HCT116 (cell line): ENCODE measurements around the gene GRIP2. TPM values are rescaled to one million over a fixed set of nuclear protein-coding genes. Genes with fewer than 3 reads are reported as not detected.
A peak's percentile ranks its signal among the peaks of the same experiment; 100 is the strongest.

Source experiments
- ATAC-seq: fragments of 200-7000 bp; cut with Tn5 transposase; 2 replicates; pipeline ENCODE4 v1.9.1; 2020; ENCODE audit warnings: mild to moderate bottlenecking, moderate library complexity
- BruUV-seq: library from RNA; stranded (reverse); fragments of 400-500 nt; replicated peaks from 2 replicates; lab custom pipeline; 2021; lab: Mats Ljungman, UMichigan
- CTCF ChIA-PET: fragments of 300-600 bp; sonication (Branson Sonifier 250); formaldehyde crosslinking; loops from one replicate; lab custom pipeline; 2021; ENCODE audit warnings: antibody characterized with exemption; lab: Charles Lee
- POLR2A ChIA-PET: fragments of 300-600, 350-600 bp; sonication (Branson Sonifier 250); formaldehyde crosslinking; loops from one replicate; lab custom pipeline; 2021; ENCODE audit warnings: antibody characterized with exemption; lab: Charles Lee
- RAD21 ChIA-PET, 2 experiments: fragments of 300-600 bp; sonication (Branson Sonifier 250); formaldehyde crosslinking; loops; one replicate each; lab custom pipeline; 2023; ENCODE audit warnings: low total read pairs in 2 of 2; ENCODE audit not compliant: uncharacterized antibody in 2 of 2, unreplicated experiment in 2 of 2, low non-redundant PET in 1 of 2; lab: Charles Lee
- DNase-seq: peaks from one replicate; pipeline ENCODE4 v3.0.0-alpha.2; 2010; ENCODE audit warnings: low read depth, low spot score
- H2AFZ ChIP-seq: fragments of 200-600 bp; shearing (Covaris generic), sonication (generic); 2 replicates; pipeline ENCODE4 v1.6.1; 2017; ENCODE audit warnings: low read depth, mixed run types, mixed read lengths, antibody characterized with exemption, low read length; ENCODE audit not compliant: poor library complexity, severe bottlenecking
- H3K27ac ChIP-seq: 2 replicates; pipeline ENCODE4 v1.5.1; 2012; ENCODE audit warnings: low read depth, low read length
- H3K27me3 ChIP-seq: fragments of 200-600 bp; sonication (generic); 2 replicates; pipeline ENCODE4 v1.6.1; 2016; ENCODE audit warnings: mixed run types, low read length, mixed read lengths; ENCODE audit not compliant: insufficient read depth
- H3K36me3 ChIP-seq, 2 experiments: fragments of 200-500 bp in 1 of 2; fragments of 200-600 bp in 1 of 2; sonication (Bioruptor generic) in 1 of 2; sonication (generic) in 1 of 2; 2 replicates each; pipeline versions ENCODE4 v1.5.1 to v1.6.1; 2014 to 2016; ENCODE audit warnings: low read length in 2 of 2, inconsistent platforms in 1 of 2, mixed read lengths in 1 of 2, mixed run types in 1 of 2; ENCODE audit not compliant: insufficient read depth in 2 of 2, control insufficient read depth in 1 of 2
- H3K4me1 ChIP-seq, 2 experiments: fragments of 200-600 bp in 1 of 2; sonication (generic) in 1 of 2; 2 replicates each; pipeline versions ENCODE4 v1.5.1 to v1.6.1; 2012 to 2017; ENCODE audit warnings: low read length in 2 of 2, inconsistent platforms in 1 of 2, mild to moderate bottlenecking in 1 of 2, mixed read lengths in 1 of 2, mixed run types in 1 of 2, moderate library complexity in 1 of 2; ENCODE audit not compliant: insufficient read depth in 2 of 2, control insufficient read depth in 1 of 2
- H3K4me2 ChIP-seq: fragments of 200-600 bp; sonication (generic); 2 replicates; pipeline ENCODE4 v1.6.1; 2017; ENCODE audit warnings: mixed run types, low read length, mixed read lengths
- H3K4me3 ChIP-seq, 2 experiments: fragments of 200-600 bp in 1 of 2; sonication (generic) in 1 of 2; replicated peaks in 1 of 2; 2 replicates each; pipeline ENCODE4 v1.5.1; 2011 to 2016; ENCODE audit warnings: low read length in 2 of 2, control low read depth in 1 of 2, low read depth in 1 of 2, mild to moderate bottlenecking in 1 of 2, mixed read lengths in 1 of 2, mixed run types in 1 of 2
- H3K79me2 ChIP-seq: fragments of 200-600 bp; sonication (generic); 2 replicates; pipeline ENCODE4 v1.6.1; 2017; ENCODE audit warnings: mild to moderate bottlenecking, mixed run types, low read length, moderate library complexity, mixed read lengths; ENCODE audit not compliant: insufficient read depth
- H3K9ac ChIP-seq: fragments of 200-600 bp; sonication (generic); 2 replicates; pipeline ENCODE4 v1.6.1; 2016; ENCODE audit warnings: low read length, mixed read lengths
- H3K9me2 ChIP-seq: fragments of 200-600 bp; sonication (generic), shearing (Covaris generic); 2 replicates; pipeline ENCODE4 v1.6.1; 2017; ENCODE audit warnings: mixed run types, mild to moderate bottlenecking, moderate library complexity; ENCODE audit not compliant: insufficient read depth
- H3K9me3 ChIP-seq, 2 experiments: fragments of 200-500 bp in 1 of 2; fragments of 200-600 bp in 1 of 2; sonication (Bioruptor generic) in 1 of 2; sonication (generic) in 1 of 2; 2 replicates each; pipeline ENCODE4 v1.6.1; 2014 to 2017; ENCODE audit warnings: low read length in 2 of 2, mixed read lengths in 2 of 2, inconsistent platforms in 1 of 2, low read depth in 1 of 2, mild to moderate bottlenecking in 1 of 2, mixed run types in 1 of 2, moderate library complexity in 1 of 2; ENCODE audit not compliant: control insufficient read depth in 1 of 2, insufficient read depth in 1 of 2
- H4K20me1 ChIP-seq: fragments of 200-600 bp; sonication (generic), shearing (Covaris generic); 2 replicates; pipeline ENCODE4 v1.6.1; 2017; ENCODE audit warnings: mixed run types, mild to moderate bottlenecking, moderate library complexity; ENCODE audit not compliant: insufficient read depth
- ATF3 ChIP-seq: IDR thresholded peaks from 2 replicates; pipeline ENCODE4 v1.6.1; 2012
- CBX3 ChIP-seq: IDR thresholded peaks from 2 replicates; pipeline ENCODE4 v1.6.1; 2012; ENCODE audit warnings: low read depth
- ELF1 ChIP-seq: IDR thresholded peaks from 2 replicates; pipeline ENCODE4 v1.6.1; 2012; ENCODE audit warnings: low read depth, borderline replicate concordance
- MAX ChIP-seq: IDR thresholded peaks from 2 replicates; pipeline ENCODE4 v1.6.1; 2012
- POLR2AphosphoS5 ChIP-seq: IDR thresholded peaks from 2 replicates; pipeline ENCODE4 v1.6.1; 2011; ENCODE audit warnings: mild to moderate bottlenecking, low read depth, low read length, moderate library complexity
- RAD21 ChIP-seq: IDR thresholded peaks from 2 replicates; pipeline ENCODE4 v1.6.1; 2012; ENCODE audit warnings: low read depth, mild to moderate bottlenecking
- SIN3A ChIP-seq: IDR thresholded peaks from 2 replicates; pipeline ENCODE4 v1.6.1; 2012; ENCODE audit warnings: low read depth
- SP1 ChIP-seq: IDR thresholded peaks from 2 replicates; pipeline ENCODE4 v1.6.1; 2012; ENCODE audit warnings: low read depth
- ZBTB33 ChIP-seq: IDR thresholded peaks from 2 replicates; pipeline ENCODE4 v1.6.1; 2011; ENCODE audit warnings: mild to moderate bottlenecking, low read length, moderate library complexity; ENCODE audit not compliant: insufficient replicate concordance; ENCODE audit errors: extremely low read depth
- intact Hi-C: fragments of 100-400 bp; cut with micrococcal nuclease; formaldehyde crosslinking; loops from 2 replicates; pipeline ENCODE4 v1.10.0; 2022
- total RNA-seq: library from RNA; stranded (reverse); gene quantifications from one replicate; pipeline ENCODE4 v1.2.1, GENCODE V29; 2021; ENCODE audit not compliant: unreplicated experiment

The GRIP2 gene
- total RNA-seq, 1 experiment from 2014 or later: 0.34 TPM

GRCh38 chr3:14441920-14442300 is 98.2 kb downstream of the GRIP2 start:
- peaks cover 10 to 12% of the 10 kb centered on the region in 2 experiments; a peak in 3 of 4 replicates for H3K36me3 ChIP-seq
- TF ChIP-seq SIN3A: no peak
- no peak for TF ChIP-seq RAD21
- no peak for TF ChIP-seq ATF3
- TF ChIP-seq SP1: no peak
- TF ChIP-seq ELF1: no peak
- no peak for TF ChIP-seq ZBTB33
- no peak for TF ChIP-seq MAX
- no peak for TF ChIP-seq POLR2AphosphoS5
- no peak for TF ChIP-seq CBX3
- ATAC-seq (no peak), DNase-seq (no peak)
- H3K9me2 ChIP-seq: no peaks in the 10 kb centered on the region
- no peaks in the 10 kb centered on the region for H3K9me3 ChIP-seq
- ChIA-PET POLR2A (no interaction called here), RAD21 (no interaction called here), CTCF (interaction anchor here (1.0 kb wide), 1 partner anchor 11 kb away, joined by 3 read pairs; no protein-coding TSS in a partner anchor)
- intact Hi-C loops: no loop called here
- no peak overlapping the region for H2AFZ ChIP-seq
- no peak overlapping the region for H3K4me3 ChIP-seq
- H3K4me1 ChIP-seq: peaks cover 35 to 40% of the 10 kb centered on the region in 2 experiments
- BruUV-seq: no TSS peak
- peak overlapping the region; percentile 29 for H3K4me2 ChIP-seq
- H3K27ac ChIP-seq: no peak overlapping the region
- no peaks in the 10 kb centered on the region for H3K27me3 ChIP-seq
- peaks cover 5% of the 10 kb centered on the region; the same call in 1 of the 2 replicates for H4K20me1 ChIP-seq
- H3K79me2 ChIP-seq: peaks cover 46% of the 10 kb centered on the region
- no peak overlapping the region for H3K9ac ChIP-seq
